ENCODE data around the gene MT1E.
A peak's percentile ranks its signal among the peaks of the same experiment; 100 is the strongest.

MT1E gene

GRCh38 chr16:56630134-56630533 lies 4.6 kb downstream of the MT1E start:
- H3K27me3 ChIP-seq (replicated peaks; ENCODE audit: control insufficient read depth, insufficient read depth, low read length): no peaks in the 10 kb centered on the region
- no peaks in the 10 kb centered on the region for H3K9me3 ChIP-seq (ENCODE audit: control insufficient read depth, low read length)
- no peak for DNase-seq (ENCODE audit: low read depth)

GRCh38 chr16:56631197-56631596 lies 5.6 kb downstream of the MT1E start:
- Histone ChIP-seq H3K9ac (ENCODE audit: low read length) (no peak overlapping the region), H3K4me3 (ENCODE audit: low read length) (no peak overlapping the region), H3K9me3 (ENCODE audit: control insufficient read depth, low read length) (no peaks in the 10 kb centered on the region), H3K4me1 (ENCODE audit: control insufficient read depth, insufficient read depth, low read length) (peaks cover 17% of the 10 kb centered on the region), H3K27me3 (replicated peaks; ENCODE audit: control insufficient read depth, insufficient read depth, low read length) (no peaks in the 10 kb centered on the region), H3K36me3 (ENCODE audit: control insufficient read depth, insufficient read depth, low read length, severe bottlenecking) (no peaks in the 10 kb centered on the region)
- DNase-seq (ENCODE audit: low read depth): no peak

More at GRCh38 chr16:56630134-56630533, 4.6 kb downstream of the MT1E start:
- Histone ChIP-seq H3K4me1 (ENCODE audit: control insufficient read depth, insufficient read depth, low read length) (peaks cover 23% of the 10 kb centered on the region), H3K36me3 (ENCODE audit: control insufficient read depth, insufficient read depth, low read length, severe bottlenecking) (no peaks in the 10 kb centered on the region), H3K9ac (ENCODE audit: low read length) (no peak overlapping the region), H3K4me3 (ENCODE audit: low read length) (no peak overlapping the region)

- H3K9ac ChIP-seq (ENCODE audit: low read length): peak overlapping the region; percentile 87
- DNase-seq (ENCODE audit: low read depth): no peak
- H3K4me1 ChIP-seq (ENCODE audit: control insufficient read depth, insufficient read depth, low read length): peaks cover 11% of the 10 kb centered on the region
- no peaks in the 10 kb centered on the region for H3K27me3 ChIP-seq (replicated peaks; ENCODE audit: control insufficient read depth, insufficient read depth, low read length)
- H3K4me3 ChIP-seq (ENCODE audit: low read length): peak overlapping the region; percentile 84
- no peaks in the 10 kb centered on the region for H3K36me3 ChIP-seq (ENCODE audit: control insufficient read depth, insufficient read depth, low read length, severe bottlenecking)
- no peaks in the 10 kb centered on the region for H3K9me3 ChIP-seq (ENCODE audit: control insufficient read depth, low read length)
Measured at GRCh38 chr16:56631832-56632155, 6.2 kb downstream of the MT1E start.

- H3K36me3 ChIP-seq (ENCODE audit: control insufficient read depth, insufficient read depth, low read length, severe bottlenecking): no peaks in the 10 kb centered on the region
- H3K27me3 ChIP-seq (replicated peaks; ENCODE audit: control insufficient read depth, insufficient read depth, low read length): no peaks in the 10 kb centered on the region
- H3K9ac ChIP-seq (ENCODE audit: low read length): peak within 1 kb of the TSS; percentile 87
- H3K9me3 ChIP-seq (ENCODE audit: control insufficient read depth, low read length): no peaks in the 10 kb centered on the region
- no peak for DNase-seq (ENCODE audit: low read depth)
- peaks cover 6% of the 10 kb centered on the region for H3K4me1 ChIP-seq (ENCODE audit: control insufficient read depth, insufficient read depth, low read length)
- peak within 1 kb of the TSS; percentile 84 for H3K4me3 ChIP-seq (ENCODE audit: low read length)
Measured at GRCh38 chr16:56632156-56632847, 6.7 kb downstream of the MT1E start, which contains the start of gene MT1M. TSS of gene MT1M (plus strand) at chr16:56632659. CDS start at chr16:56632732, 73 bp downstream.

GRCh38 chr16:56632848-56633365 lies 7.3 kb downstream of the MT1E start:
- no peaks in the 10 kb centered on the region for H3K27me3 ChIP-seq (replicated peaks; ENCODE audit: control insufficient read depth, insufficient read depth, low read length)
- no peak for DNase-seq (ENCODE audit: low read depth)
- H3K9me3 ChIP-seq (ENCODE audit: control insufficient read depth, low read length): no peaks in the 10 kb centered on the region
- H3K9ac ChIP-seq (ENCODE audit: low read length): peak overlapping the region; percentile 87
- peak overlapping the region; percentile 84 for H3K4me3 ChIP-seq (ENCODE audit: low read length)
- H3K4me1 ChIP-seq (ENCODE audit: control insufficient read depth, insufficient read depth, low read length): peaks cover 9% of the 10 kb centered on the region
- H3K36me3 ChIP-seq (ENCODE audit: control insufficient read depth, insufficient read depth, low read length, severe bottlenecking): no peaks in the 10 kb centered on the region

GRCh38 chr16:56633535-56633934 lies 8.0 kb downstream of the MT1E start:
- no peaks in the 10 kb centered on the region for H3K27me3 ChIP-seq (replicated peaks; ENCODE audit: control insufficient read depth, insufficient read depth, low read length)
- DNase-seq (ENCODE audit: low read depth): no peak
- peak overlapping the region; percentile 84 for H3K4me3 ChIP-seq (ENCODE audit: low read length)
- H3K9ac ChIP-seq (ENCODE audit: low read length): no peak overlapping the region
- no peaks in the 10 kb centered on the region for H3K9me3 ChIP-seq (ENCODE audit: control insufficient read depth, low read length)
- H3K4me1 ChIP-seq (ENCODE audit: control insufficient read depth, insufficient read depth, low read length): peaks cover 13% of the 10 kb centered on the region
- no peaks in the 10 kb centered on the region for H3K36me3 ChIP-seq (ENCODE audit: control insufficient read depth, insufficient read depth, low read length, severe bottlenecking)

GRCh38 chr16:56634715-56635440 lies 9.3 kb downstream of the MT1E start:
- H3K4me3 ChIP-seq (ENCODE audit: low read length): no peak overlapping the region
- H3K27me3 ChIP-seq (replicated peaks; ENCODE audit: control insufficient read depth, insufficient read depth, low read length): no peaks in the 10 kb centered on the region
- H3K9me3 ChIP-seq (ENCODE audit: control insufficient read depth, low read length): no peaks in the 10 kb centered on the region
- H3K36me3 ChIP-seq (ENCODE audit: control insufficient read depth, insufficient read depth, low read length, severe bottlenecking): no peaks in the 10 kb centered on the region
- H3K4me1 ChIP-seq (ENCODE audit: control insufficient read depth, insufficient read depth, low read length): peaks cover 15% of the 10 kb centered on the region
- peak; percentile 17 for DNase-seq (ENCODE audit: low read depth)
- no peak overlapping the region for H3K9ac ChIP-seq (ENCODE audit: low read length)

- no peaks in the 10 kb centered on the region for H3K9me3 ChIP-seq (ENCODE audit: control insufficient read depth, low read length)
- H3K27me3 ChIP-seq (replicated peaks; ENCODE audit: control insufficient read depth, insufficient read depth, low read length): no peaks in the 10 kb centered on the region
- H3K4me3 ChIP-seq (ENCODE audit: low read length): no peak overlapping the region
- peaks cover 15% of the 10 kb centered on the region for H3K4me1 ChIP-seq (ENCODE audit: control insufficient read depth, insufficient read depth, low read length)
- DNase-seq (ENCODE audit: low read depth): no peak
- no peaks in the 10 kb centered on the region for H3K36me3 ChIP-seq (ENCODE audit: control insufficient read depth, insufficient read depth, low read length, severe bottlenecking)
- no peak overlapping the region for H3K9ac ChIP-seq (ENCODE audit: low read length)
Measured at GRCh38 chr16:56635441-56635967, 9.9 kb downstream of the MT1E start.

- H3K27me3 ChIP-seq (replicated peaks; ENCODE audit: control insufficient read depth, insufficient read depth, low read length): no peaks in the 10 kb centered on the region
- H3K4me3 ChIP-seq (ENCODE audit: low read length): no peak overlapping the region
- H3K36me3 ChIP-seq (ENCODE audit: control insufficient read depth, insufficient read depth, low read length, severe bottlenecking): no peaks in the 10 kb centered on the region
- no peak for DNase-seq (ENCODE audit: low read depth)
- H3K9me3 ChIP-seq (ENCODE audit: control insufficient read depth, low read length): no peaks in the 10 kb centered on the region
- peaks cover 14% of the 10 kb centered on the region for H3K4me1 ChIP-seq (ENCODE audit: control insufficient read depth, insufficient read depth, low read length)
- no peak overlapping the region for H3K9ac ChIP-seq (ENCODE audit: low read length)
Measured at GRCh38 chr16:56636616-56637413, 11.2 kb downstream of the MT1E start.

GRCh38 chr16:56637814-56638750 lies 12.5 kb downstream of the MT1E start, which contains the start of gene MT1A:
TSS of gene MT1A (plus strand) at chr16:56638666. CDS start at chr16:56638739, 73 bp downstream.
- no peaks in the 10 kb centered on the region for H3K27me3 ChIP-seq (replicated peaks; ENCODE audit: control insufficient read depth, insufficient read depth, low read length)
- H3K9ac ChIP-seq (ENCODE audit: low read length): peak within 1 kb of the TSS; percentile 77
- H3K4me3 ChIP-seq (ENCODE audit: low read length): peak within 1 kb of the TSS; percentile 81
- H3K9me3 ChIP-seq (ENCODE audit: control insufficient read depth, low read length): no peaks in the 10 kb centered on the region
- DNase-seq (ENCODE audit: low read depth): peak; percentile 39
- H3K36me3 ChIP-seq (ENCODE audit: control insufficient read depth, insufficient read depth, low read length, severe bottlenecking): no peaks in the 10 kb centered on the region
- peaks cover 13% of the 10 kb centered on the region for H3K4me1 ChIP-seq (ENCODE audit: control insufficient read depth, insufficient read depth, low read length)

Data from adipocyte (in vitro differentiated cells).